ENCODE measurements around the gene CHTOP. TPM values are rescaled to one million over a fixed set of nuclear protein-coding genes. Genes with fewer than 3 reads are reported as not detected.
A peak's percentile ranks its signal among the peaks of the same experiment; 100 is the strongest.

CHTOP gene
- total and polyA plus RNA-seq, 2 of the 8 experiments (the other 6 are each of a cell fraction or from before 2014, with no cell fraction given) = 84.6 to 104 TPM

GRCh38 chr1:153597206-153597605 lies 36.7 kb upstream of the CHTOP start:
- FAIRE-seq = no peak

More at GRCh38 chr1:153597206-153597605, 36.7 kb upstream of the CHTOP start:
- no peak overlapping the region for H2BK120ac ChIP-seq (replicated peaks; ENCODE audit: low read depth, low read length)
- no peak overlapping the region for H3K9ac ChIP-seq (replicated peaks in 1 of 4; ENCODE audit: extremely low read depth in 1 of 4, low read depth in 3 of 4, low read length in 3 of 4)
- H3K4me3 ChIP-seq (ENCODE audit: extremely low read depth in 1 of 4, insufficient read depth in 2 of 4, low read depth in 3 of 4, low read length in 4 of 4) = no peak overlapping the region
- no peak overlapping the region for H3K23ac ChIP-seq (ENCODE audit: insufficient read length)
- no peak overlapping the region for H3K56ac ChIP-seq (replicated peaks; ENCODE audit: insufficient read length, low read depth, low read length)
- no peaks in the 10 kb centered on the region for H3K36me3 ChIP-seq (ENCODE audit: control insufficient read depth in 2 of 4, insufficient read depth in 4 of 4, low read length in 3 of 4)
- peak overlapping the region; percentile 60; the same call in 1 of the 2 replicates for H2BK12ac ChIP-seq (ENCODE audit: low read depth, low read length)
- no peak overlapping the region for H3K4me2 ChIP-seq (ENCODE audit: insufficient read depth in 1 of 2, low read depth in 2 of 2, low read length in 2 of 2)
- H3K14ac ChIP-seq (ENCODE audit: insufficient read length) = no peak overlapping the region
- no peaks in the 10 kb centered on the region; the same call in 1 of the 2 replicates for H3K23me2 ChIP-seq (ENCODE audit: low read depth, low read length)
- H2AK5ac ChIP-seq (ENCODE audit: low read depth, low read length) = no peak overlapping the region
- no peak overlapping the region for H2BK20ac ChIP-seq (ENCODE audit: low read length)
- ChIA-PET CTCF (ENCODE audit: partially characterized antibody) (interaction anchor here (2.1 to 3.2 kb wide), 3 partner anchors 20 to 25 kb away, joined by 6 to 11 read pairs (median 7); no protein-coding TSS in a partner anchor), POLR2A (ENCODE audit: partially characterized antibody) (interaction anchor here (0.7 to 4.2 kb wide), 3 partner anchors 9 to 37 kb away, joined by 3 to 20 read pairs (median 4); partner anchors contain the start of genes CHTOP, S100A1 and S100A13)
- no peak overlapping the region for H2BK5ac ChIP-seq (ENCODE audit: low read depth, low read length)
- no peaks in the 10 kb centered on the region for H3K79me2 ChIP-seq (ENCODE audit: control insufficient read depth in 1 of 2, insufficient read depth in 2 of 2, low read length in 2 of 2)
- H3K9me3 ChIP-seq (ENCODE audit: insufficient read depth in 2 of 2, low read depth in 1 of 2, low read length in 1 of 2) = no peaks in the 10 kb centered on the region
- no peak overlapping the region for H4K8ac ChIP-seq (ENCODE audit: extremely low read depth, insufficient read depth, low read length)
- no peaks in the 10 kb centered on the region for H3K79me1 ChIP-seq (ENCODE audit: low read depth, low read length)
- no peak overlapping the region for H3K27ac ChIP-seq (ENCODE audit: low read depth, low read length)
- DNase-seq (ENCODE audit: low read depth in 1 of 2, low spot score in 2 of 2) = no peak
- H3K27me3 ChIP-seq (replicated peaks in 1 of 4; ENCODE audit: control insufficient read depth in 3 of 4, extremely low read depth in 1 of 4, insufficient read depth in 3 of 4, low read length in 3 of 4) = no peaks in the 10 kb centered on the region
- no peak overlapping the region for H2AFZ ChIP-seq (ENCODE audit: low read length)
- WGBS, 2 experiments (ENCODE audit: extremely low coverage in 1 of 2, insufficient coverage in 1 of 2, insufficient read length in 1 of 2, insufficient replicate concordance in 2 of 2, low coverage in 1 of 2, low lambda C conversion rate in 2 of 2, missing lambda C conversion rate in 1 of 2) = 94% methylated on average over 6 of the region's 6 CpGs; no CpG with 5 or more reads in 1 of the 2 experiments
- H3K4ac ChIP-seq (replicated peaks; ENCODE audit: insufficient read length, low read depth, low read length) = no peak overlapping the region
- H4K20me1 ChIP-seq (replicated peaks in 1 of 2; ENCODE audit: control insufficient read depth in 1 of 2, insufficient read depth in 2 of 2, low read length in 2 of 2) = no peaks in the 10 kb centered on the region
- no peak overlapping the region for H3K18ac ChIP-seq (ENCODE audit: extremely low read depth, low read length)
- H2BK15ac ChIP-seq (ENCODE audit: low read length) = no peak overlapping the region; the same call in 1 of the 2 replicates
- H4K5ac ChIP-seq (ENCODE audit: insufficient read length, low read depth, low read length) = no peak overlapping the region
- H3K4me1 ChIP-seq (replicated peaks in 1 of 4; ENCODE audit: control insufficient read depth in 3 of 4, insufficient read depth in 4 of 4, low read length in 3 of 4) = peaks cover 3 to 10% (median 5%) of the 10 kb centered on the region in 4 experiments; a peak in 4 of 7 replicates
- no peak for TF ChIP-seq KDM4A (IDR thresholded peaks at IDR 0.05; ENCODE audit: low read depth, low read length, severe bottlenecking)
- no peak for TF ChIP-seq EP300 (IDR thresholded peaks at IDR 0.05; ENCODE audit: borderline replicate concordance in 1 of 2, low read depth in 2 of 2, low read length in 2 of 2)
- no peak for TF ChIP-seq CEBPB (IDR thresholded peaks at IDR 0.05; ENCODE audit: low read depth, low read length)
- no peak for TF ChIP-seq BCL11A (IDR thresholded peaks at IDR 0.05; ENCODE audit: low read depth in 2 of 2, low read length in 2 of 2)
- TF ChIP-seq RNF2 (IDR thresholded peaks at IDR 0.05; ENCODE audit: borderline replicate concordance, low read depth, low read length, missing control alignments, poor library complexity, severe bottlenecking) = no peak
- H4K91ac ChIP-seq (replicated peaks; ENCODE audit: insufficient read length, low read length) = no peak overlapping the region
